Neural progenitor cell (in vitro differentiated cells): ENCODE data around the gene MPRIP.

Source experiments
- CTCF ChIP-seq: fragments of 200-600 bp; sonication (generic); IDR thresholded peaks from 2 replicates; pipeline ENCODE4 v1.5.1; 2017; ENCODE audit warnings: antibody characterized with exemption, mild to moderate bottlenecking
- EZH2 ChIP-seq: fragments of 200-600 bp; sonication (generic); IDR thresholded peaks from 2 replicates; pipeline ENCODE4 v1.6.1; 2017; ENCODE audit warnings: antibody characterized with exemption, mild to moderate bottlenecking, moderate library complexity

GRCh38 chr17:17183744-17184143 lies 141.5 kb downstream of the MPRIP start:
- TF ChIP-seq CTCF (no peak), EZH2 (no peak)
